ENCODE data around the gene SPRED2. TPM values are rescaled to one million over a fixed set of nuclear protein-coding genes. Genes with fewer than 3 reads are reported as not detected.

Gene SPRED2
- total RNA-seq, 1 donor from 2014 or later = 54.5 TPM

DNA sequence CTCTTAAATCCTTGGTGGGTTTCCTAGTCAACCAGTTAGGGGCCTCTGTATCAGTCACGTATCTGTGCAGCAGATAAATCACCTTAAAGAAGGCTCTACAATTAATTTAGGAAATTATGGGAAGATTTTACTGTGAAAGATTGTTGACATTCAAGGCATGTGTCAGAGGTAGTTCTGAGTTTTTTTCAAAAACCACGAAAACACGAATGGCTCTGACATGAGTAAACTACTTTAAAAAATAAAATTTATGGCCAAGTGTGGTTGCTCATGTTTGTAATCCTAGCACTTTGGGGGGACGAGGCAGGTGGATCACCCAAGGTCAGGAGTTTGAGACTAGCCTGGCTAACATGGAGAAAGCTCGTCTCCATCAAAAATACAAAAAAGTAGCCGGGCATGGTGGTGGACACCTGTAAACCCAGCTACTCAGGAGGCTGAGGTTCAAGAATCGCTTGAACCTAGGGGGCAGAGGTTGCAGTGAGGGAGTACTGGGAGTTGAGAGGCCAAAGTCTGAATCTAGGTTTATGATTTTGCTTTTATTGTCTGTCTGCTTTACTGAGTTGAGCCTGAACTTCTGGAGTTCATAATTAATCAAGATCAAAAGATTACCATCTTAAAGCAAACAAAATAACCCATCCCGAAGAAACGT, 77.1 kb downstream of the SPRED2 start:
- peaks cover 3% of the 10 kb centered on the region for H3K27me3 Mint-ChIP-seq (ENCODE audit: unreplicated experiment)
- H3K27ac Mint-ChIP-seq (ENCODE audit: unreplicated experiment) = no peak overlapping the region
- no peak for DNase-seq
- H3K4me1 Mint-ChIP-seq (ENCODE audit: low read depth, unreplicated experiment) = peaks cover 61% of the 10 kb centered on the region
- no peaks in the 10 kb centered on the region for H3K36me3 Mint-ChIP-seq (ENCODE audit: unreplicated experiment)
- H3K4me3 Mint-ChIP-seq (ENCODE audit: unreplicated experiment) = no peak overlapping the region
- no peaks in the 10 kb centered on the region for H3K9me3 Mint-ChIP-seq (ENCODE audit: unreplicated experiment)
- no peak for TF ChIP-seq CTCF (IDR thresholded peaks at IDR 0.05; ENCODE audit: partially characterized antibody, unreplicated experiment)

DNA sequence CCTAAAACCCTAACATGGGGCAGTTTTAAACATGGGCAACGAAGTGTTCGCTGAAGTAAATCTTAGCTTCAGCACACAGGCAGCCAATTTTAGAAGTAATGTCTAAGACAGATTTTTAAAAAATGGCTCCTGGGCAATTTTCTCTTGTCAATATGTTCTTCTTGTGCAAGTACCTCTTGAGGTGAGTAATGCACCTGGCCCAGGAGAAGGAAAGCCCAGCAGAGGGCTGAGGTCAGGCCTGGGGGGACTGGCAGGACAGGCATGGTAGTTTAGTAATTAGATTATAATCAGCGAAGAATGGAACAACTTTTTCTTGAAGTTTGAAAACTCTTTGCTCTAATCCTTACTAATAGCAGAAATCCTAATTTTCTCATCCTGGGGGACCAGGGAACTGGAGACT, 77.6 kb downstream of the SPRED2 start:
- no peak for DNase-seq
- Mint-ChIP-seq H3K9me3 (ENCODE audit: unreplicated experiment) (no peaks in the 10 kb centered on the region), H3K27ac (ENCODE audit: unreplicated experiment) (no peak overlapping the region), H3K4me3 (ENCODE audit: unreplicated experiment) (no peak overlapping the region), H3K36me3 (ENCODE audit: unreplicated experiment) (no peaks in the 10 kb centered on the region), H3K4me1 (ENCODE audit: low read depth, unreplicated experiment) (peaks cover 65% of the 10 kb centered on the region), H3K27me3 (ENCODE audit: unreplicated experiment) (peaks cover 3% of the 10 kb centered on the region)
- no peak for TF ChIP-seq CTCF (IDR thresholded peaks at IDR 0.05; ENCODE audit: partially characterized antibody, unreplicated experiment)

DNA sequence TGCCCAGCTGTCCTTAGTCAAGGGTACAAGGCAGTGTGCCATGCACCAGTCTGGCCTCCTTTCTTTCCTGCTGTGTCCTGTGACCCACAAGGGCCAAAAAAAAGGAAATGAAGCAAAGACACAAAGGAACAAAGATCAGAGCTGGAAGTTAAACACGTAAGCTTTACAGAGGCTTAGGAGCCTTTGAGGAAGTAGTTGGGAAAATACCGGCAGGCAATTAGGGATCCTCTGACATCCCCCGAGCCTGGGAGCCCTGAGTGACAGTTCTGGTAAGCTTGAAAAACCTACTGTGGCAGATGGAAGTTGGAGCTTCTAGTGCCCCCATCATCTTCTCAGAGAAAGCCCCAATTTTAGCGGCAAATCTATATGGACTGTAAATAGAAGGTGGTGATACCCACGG, 78.5 kb downstream of the SPRED2 start:
- peak overlapping the region; percentile 83 for H3K27ac Mint-ChIP-seq (ENCODE audit: unreplicated experiment)
- no peaks in the 10 kb centered on the region for H3K36me3 Mint-ChIP-seq (ENCODE audit: unreplicated experiment)
- peak; percentile 35 for DNase-seq
- H3K4me3 Mint-ChIP-seq (ENCODE audit: unreplicated experiment) = peak overlapping the region; percentile 28
- H3K27me3 Mint-ChIP-seq (ENCODE audit: unreplicated experiment) = peaks cover 6% of the 10 kb centered on the region
- H3K4me1 Mint-ChIP-seq (ENCODE audit: low read depth, unreplicated experiment) = peaks cover 71% of the 10 kb centered on the region
- TF ChIP-seq CTCF (IDR thresholded peaks at IDR 0.05; ENCODE audit: partially characterized antibody, unreplicated experiment) = no peak
- H3K9me3 Mint-ChIP-seq (ENCODE audit: unreplicated experiment) = peaks cover 1% of the 10 kb centered on the region

- Mint-ChIP-seq H3K4me3 (ENCODE audit: unreplicated experiment) (no peak overlapping the region), H3K36me3 (ENCODE audit: unreplicated experiment) (peaks cover 2% of the 10 kb centered on the region), H3K9me3 (ENCODE audit: unreplicated experiment) (peaks cover 3% of the 10 kb centered on the region), H3K27ac (ENCODE audit: unreplicated experiment) (peak overlapping the region; percentile 74), H3K4me1 (ENCODE audit: low read depth, unreplicated experiment) (peaks cover 66% of the 10 kb centered on the region), H3K27me3 (ENCODE audit: unreplicated experiment) (peaks cover 6% of the 10 kb centered on the region)
- TF ChIP-seq CTCF (IDR thresholded peaks at IDR 0.05; ENCODE audit: partially characterized antibody, unreplicated experiment) = no peak
- no peak for DNase-seq
Measured at GRCh38 chr2:65353046-65353445, 79.4 kb downstream of the SPRED2 start.

- H3K4me3 Mint-ChIP-seq (ENCODE audit: unreplicated experiment) = peak overlapping the region; percentile 28
- H3K36me3 Mint-ChIP-seq (ENCODE audit: unreplicated experiment) = peaks cover 10% of the 10 kb centered on the region
- peaks cover 9% of the 10 kb centered on the region for H3K27me3 Mint-ChIP-seq (ENCODE audit: unreplicated experiment)
- H3K27ac Mint-ChIP-seq (ENCODE audit: unreplicated experiment) = peak overlapping the region; percentile 69
- H3K4me1 Mint-ChIP-seq (ENCODE audit: low read depth, unreplicated experiment) = peaks cover 63% of the 10 kb centered on the region
- no peak for DNase-seq
- peaks cover 11% of the 10 kb centered on the region for H3K9me3 Mint-ChIP-seq (ENCODE audit: unreplicated experiment)
- no peak for TF ChIP-seq CTCF (IDR thresholded peaks at IDR 0.05; ENCODE audit: partially characterized antibody, unreplicated experiment)
Measured at GRCh38 chr2:65351948-65352595, 80.3 kb downstream of the SPRED2 start.

Data from glutamatergic neuron (in vitro differentiated cells).